Mesodermal cell (in vitro differentiated cells): Measurements from ENCODE around the gene IGFL2.
A peak's percentile ranks its signal among the peaks of the same experiment; 100 is the strongest.

Experiments used
- H3K27ac ChIP-seq: 2 replicates; pipeline ENCODE4 v1.7.0; 2013; ENCODE audit warnings: mild to moderate bottlenecking, low read depth, low read length, moderate library complexity; ENCODE audit not compliant: severe bottlenecking
- H3K36me3 ChIP-seq: 2 replicates; pipeline ENCODE4 v1.7.1; 2013; ENCODE audit warnings: mild to moderate bottlenecking, low read length, moderate library complexity; ENCODE audit not compliant: control insufficient read depth, insufficient read depth
- H3K4me1 ChIP-seq: one replicate; pipeline ENCODE4 v1.7.1; 2013; ENCODE audit warnings: mild to moderate bottlenecking, low read length; ENCODE audit not compliant: insufficient read depth, control insufficient read depth, poor library complexity, severe bottlenecking
- H3K4me3 ChIP-seq: 2 replicates; pipeline ENCODE4 v1.7.0; 2013; ENCODE audit warnings: low read length, control low read depth, mild to moderate bottlenecking; ENCODE audit not compliant: insufficient read depth, poor library complexity, severe bottlenecking; ENCODE audit errors: extremely low read depth
- H3K9me3 ChIP-seq: 2 replicates; pipeline ENCODE4 v1.7.1; 2013; ENCODE audit warnings: mild to moderate bottlenecking, low read length, moderate library complexity; ENCODE audit not compliant: control insufficient read depth
- WGBS, 2 experiments: methylation state at CpG; one replicate each; pipeline ENCODE4 v1.1.5; 2013; ENCODE audit warnings: missing lambda C conversion rate in 2 of 2; ENCODE audit not compliant: insufficient coverage in 2 of 2; 5-methylcytosine and 5-hydroxymethylcytosine counted together

IGFL2 gene

DNA sequence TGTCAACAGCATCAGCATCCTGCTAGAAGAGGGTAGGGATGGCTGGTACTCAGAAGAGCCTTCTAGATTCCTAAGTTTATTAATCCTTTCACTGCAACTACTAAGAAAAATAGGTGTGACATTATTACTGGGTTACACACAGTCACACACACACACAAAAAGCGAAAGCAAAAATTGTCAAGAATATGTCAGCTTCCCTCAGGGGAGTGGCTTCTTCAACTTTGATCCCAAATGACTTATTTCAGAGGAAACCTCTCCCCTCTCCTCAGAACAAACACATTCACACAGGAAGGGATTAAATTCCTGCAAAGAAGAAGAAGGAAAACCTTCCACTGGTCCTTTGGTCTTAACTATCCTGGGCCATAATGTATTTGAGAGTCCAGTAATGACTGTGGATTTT is 61.4 kb downstream of the IGFL2 start:
- Histone ChIP-seq H3K4me3 (no peak overlapping the region), H3K36me3 (no peaks in the 10 kb centered on the region), H3K9me3 (no peaks in the 10 kb centered on the region), H3K27ac (no peak overlapping the region), H3K4me1 (peaks cover 17% of the 10 kb centered on the region)
- 80% methylated on average over 1 of the region's 1 CpG; no CpG with 5 or more reads in 1 of the 2 experiments for WGBS, 2 experiments

- 86% methylated on average over 1 of the region's 1 CpG; no CpG with 5 or more reads in 1 of the 2 experiments for WGBS, 2 experiments
- Histone ChIP-seq H3K4me3 (no peak overlapping the region), H3K4me1 (peaks cover 17% of the 10 kb centered on the region), H3K27ac (peak overlapping the region; percentile 8), H3K36me3 (no peaks in the 10 kb centered on the region), H3K9me3 (no peaks in the 10 kb centered on the region)
Measured at GRCh38 chr19:46210669-46211068, 62.6 kb downstream of the IGFL2 start.
